ENCODE measurements around the gene RAB40C. TPM values are rescaled to one million over a fixed set of nuclear protein-coding genes. Genes with fewer than 3 reads are reported as not detected.

The RAB40C gene
- total and polyA plus RNA-seq, 9 of the 15 experiments (the other 6 are each of a cell fraction or from before 2014, with no cell fraction given) = 0.17 to 23.4 (median 8.7) TPM

GRCh38 chr16:661184-661821 lies 71.4 kb downstream of the RAB40C start (continued):
- peak; percentile 65; the same call in 1 of the 2 replicates for TF ChIP-seq VEZF1 (CRISPR knock-in tag; IDR thresholded peaks at IDR 0.05)
- TF ChIP-seq ZNF445 (CRISPR knock-in tag; IDR thresholded peaks at IDR 0.05; ENCODE audit: low read depth) = no peak
- 0 out of 2 replicates have a peak, but pooled peaks have one; percentile 11 for TF ChIP-seq ZBTB40 (IDR thresholded peaks at IDR 0.05)
- TF ChIP-seq ZBTB40 (CRISPR knock-in tag; IDR thresholded peaks at IDR 0.05) = no peak
